Activated CD4-positive, alpha-beta T cell treated with anti-CD3 and anti-CD28 coated beads, Interleukin-2, Interleukin-6, amounts not matched to agents 100 ng/mL and 50 ng/mL, durations not matched to agents 16 hours and 8 hours (primary cell): ENCODE data around the gene GNB5.
"Not testable (repeated sequence)": the region's sequence is repeated elsewhere in the genome, so short reads cannot be mapped to it uniquely, and the experiment has no call there.

Source experiments
- DNase-seq: peaks from one replicate; pipeline ENCODE4 v3.0.0-alpha.2; 2020

GNB5 gene

DNA sequence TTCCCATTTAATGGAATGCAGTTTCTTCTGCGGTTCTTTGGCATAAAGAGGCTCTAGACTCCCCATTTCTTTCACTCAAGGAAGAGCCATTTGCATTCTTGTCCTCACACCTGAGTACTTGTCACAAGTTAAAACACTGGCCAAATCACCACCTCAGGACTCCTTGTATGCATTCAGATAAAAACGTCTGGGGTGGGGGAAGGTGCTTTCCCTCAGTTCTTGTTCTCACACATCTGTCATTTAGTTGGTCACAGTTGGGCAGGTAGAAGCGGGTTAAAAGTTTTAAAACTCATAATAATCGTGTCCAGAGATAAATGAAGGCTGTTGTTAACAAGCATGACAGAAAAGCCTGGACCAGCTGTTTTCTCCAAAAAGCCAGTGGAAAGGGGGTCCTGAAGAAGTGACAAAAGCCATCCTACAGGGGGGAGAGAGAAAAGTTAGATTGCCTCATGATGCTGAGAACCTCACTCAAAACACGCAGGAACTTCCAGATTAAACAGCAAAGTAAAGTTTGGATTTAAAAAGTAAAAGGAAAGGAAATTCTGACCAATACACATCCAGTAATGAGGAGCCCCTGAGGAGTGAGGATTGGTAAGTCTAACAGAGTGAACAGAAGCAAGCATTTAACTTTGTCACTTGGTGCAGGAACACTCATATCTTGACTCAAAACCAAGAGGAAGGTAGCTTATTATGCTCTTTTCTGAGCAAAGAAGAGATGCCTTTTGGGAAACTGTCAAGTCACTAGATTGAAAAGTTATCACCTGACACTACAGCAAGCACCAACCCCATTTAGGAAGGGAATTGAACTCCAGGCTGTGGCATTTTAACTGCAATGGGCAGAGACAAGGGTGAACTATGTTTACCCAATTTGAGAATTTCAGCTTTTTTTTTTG lies 81.4 kb downstream of the GNB5 start:
- DNase-seq = peak; percentile 28

DNA sequence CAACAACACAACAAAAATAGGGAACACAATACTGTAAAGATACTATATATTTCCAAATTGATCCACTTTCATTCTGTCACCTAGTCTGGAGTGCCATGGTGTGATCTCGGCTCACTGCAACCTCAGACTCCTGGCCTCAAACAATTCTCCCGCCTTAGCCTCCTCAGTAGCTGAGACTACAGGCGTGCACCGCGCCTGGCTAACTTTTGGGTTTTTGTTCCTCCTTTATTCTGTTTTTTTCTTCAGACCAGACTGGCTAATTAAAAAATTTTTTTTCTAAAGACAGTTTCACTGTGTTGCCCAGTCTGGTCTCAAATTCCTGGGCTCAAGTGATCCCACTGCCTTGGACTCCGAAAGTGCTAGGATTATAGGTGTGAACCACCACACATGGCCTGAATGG lies 84.0 kb downstream of the GNB5 start:
- DNase-seq = no peak

DNA sequence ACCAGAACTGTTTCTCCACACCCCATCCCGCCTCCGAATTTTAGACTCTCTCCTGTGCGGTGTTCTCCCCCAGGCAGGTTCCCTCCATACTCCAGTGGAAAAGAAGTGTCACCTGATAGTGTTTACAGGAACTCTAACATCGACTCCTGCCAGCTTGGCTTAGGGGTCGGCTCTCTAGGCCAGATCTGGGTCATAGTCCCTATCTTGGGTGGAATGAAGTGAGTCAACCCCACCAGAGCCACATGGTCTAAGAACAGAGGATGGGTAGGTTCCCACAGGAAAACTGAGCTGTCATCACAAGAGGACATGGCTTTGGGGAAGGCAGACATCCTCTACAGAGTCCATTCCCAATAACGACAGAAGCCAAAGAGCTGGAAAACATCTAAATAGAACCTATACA lies 84.6 kb downstream of the GNB5 start:
- no peak for DNase-seq

DNA sequence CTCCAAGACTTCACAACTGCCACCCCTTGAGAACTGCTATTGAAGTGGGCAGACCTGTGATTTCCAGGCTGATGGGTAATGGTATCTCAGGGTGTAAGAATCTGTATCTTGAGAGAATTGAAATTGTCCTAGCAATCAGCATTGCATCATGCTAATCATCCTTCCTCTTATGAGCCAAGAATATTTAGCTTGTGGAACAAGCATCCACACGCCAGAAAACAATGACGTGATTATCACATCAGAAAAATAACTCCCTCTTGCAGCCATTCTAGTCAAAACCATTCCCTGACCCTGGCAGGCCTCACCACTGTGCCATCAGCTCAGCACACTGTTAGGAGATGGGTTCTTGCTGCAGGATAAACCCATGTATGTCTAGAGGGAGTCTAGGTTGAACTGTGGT lies 85.3 kb downstream of the GNB5 start:
- no peak for DNase-seq

DNA sequence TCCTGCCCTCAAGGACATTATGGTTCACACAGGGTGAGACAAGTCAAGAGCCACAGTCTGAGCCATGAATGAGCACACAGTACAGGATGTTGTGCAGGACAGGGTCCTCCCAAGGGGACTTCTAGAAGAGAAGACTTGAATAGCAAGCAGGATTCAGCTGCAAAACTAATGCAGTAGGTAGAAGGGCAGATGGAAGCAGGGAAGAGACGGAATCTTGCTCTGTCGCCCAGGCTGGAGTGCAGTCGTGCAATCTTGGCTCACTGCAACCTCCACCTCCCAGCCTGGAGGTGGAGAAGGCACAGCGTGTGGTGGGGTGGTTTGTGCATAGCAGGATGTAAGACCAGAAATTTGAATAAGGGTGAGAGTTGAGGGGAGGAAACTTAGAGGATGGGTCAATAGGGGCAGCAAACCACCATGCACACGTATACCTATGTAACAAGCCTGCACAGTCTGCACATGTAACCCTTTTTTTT lies 86.6 kb downstream of the GNB5 start:
- DNase-seq = no peak

DNA sequence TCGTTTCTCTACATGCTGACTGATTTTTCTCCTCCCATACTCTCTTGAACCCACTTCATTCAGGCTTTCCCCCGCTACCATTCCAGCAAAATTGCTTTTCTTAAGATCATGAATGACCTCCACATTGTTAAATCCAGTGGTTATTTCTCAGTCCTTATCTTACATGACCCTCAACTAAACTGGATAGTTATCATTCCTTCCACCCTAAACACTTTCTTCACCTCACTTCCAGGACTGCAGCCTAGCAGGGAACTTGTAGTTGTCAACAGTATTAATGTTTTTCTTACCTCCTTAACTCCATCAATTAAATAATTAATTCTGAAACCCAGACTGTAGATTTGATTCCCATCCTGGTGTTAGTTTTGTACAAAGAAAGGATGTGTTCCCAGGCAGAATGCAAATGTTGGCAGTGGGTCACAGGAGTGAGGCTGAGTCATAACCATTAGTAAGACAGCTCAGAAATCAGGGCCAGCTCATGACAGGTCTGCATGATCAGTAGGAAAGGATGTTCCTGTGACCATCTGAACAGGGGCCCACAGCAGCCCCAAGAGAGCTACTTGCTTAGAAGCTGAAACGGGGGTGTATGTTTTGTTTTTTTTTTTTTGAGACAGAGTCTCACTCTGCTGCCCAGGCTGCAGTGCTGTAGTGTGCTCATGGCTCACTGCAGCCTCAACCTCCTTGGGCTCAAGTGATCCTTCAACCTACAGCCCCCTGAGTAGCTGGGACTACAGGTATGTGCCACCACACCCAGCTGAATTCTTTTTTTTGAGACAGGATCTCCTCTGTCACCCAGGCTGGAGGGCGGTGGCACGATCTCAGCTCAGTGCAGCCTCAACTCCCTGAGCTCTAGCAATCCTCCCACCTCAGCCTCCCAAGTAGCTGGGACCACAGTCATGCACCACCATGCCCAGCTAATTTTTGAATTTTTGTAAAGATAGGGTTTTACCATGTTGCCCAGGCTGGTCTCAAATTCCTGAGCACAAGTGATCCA lies 87.7 kb downstream of the GNB5 start:
- DNase-seq = peak; percentile 48

DNA sequence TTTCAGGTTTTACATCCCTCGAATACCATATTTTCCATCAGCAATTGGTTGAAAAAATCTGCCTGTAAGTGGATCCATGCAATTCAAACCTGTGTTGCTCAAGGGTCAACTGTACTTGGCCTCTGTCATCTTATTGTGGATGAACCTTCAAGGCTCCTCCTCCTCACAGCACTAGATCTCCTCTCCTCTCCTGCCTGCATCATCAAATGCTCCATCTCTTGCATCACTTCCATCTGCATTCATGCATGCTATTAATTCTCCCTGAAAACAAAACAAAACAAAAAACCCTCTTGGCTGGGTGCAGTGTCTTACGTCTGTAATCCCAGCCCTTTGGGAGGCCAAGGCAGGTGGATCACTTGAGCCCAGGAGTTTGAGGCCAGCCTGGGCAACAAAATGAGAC lies 88.7 kb downstream of the GNB5 start:
- no peak for DNase-seq

DNA sequence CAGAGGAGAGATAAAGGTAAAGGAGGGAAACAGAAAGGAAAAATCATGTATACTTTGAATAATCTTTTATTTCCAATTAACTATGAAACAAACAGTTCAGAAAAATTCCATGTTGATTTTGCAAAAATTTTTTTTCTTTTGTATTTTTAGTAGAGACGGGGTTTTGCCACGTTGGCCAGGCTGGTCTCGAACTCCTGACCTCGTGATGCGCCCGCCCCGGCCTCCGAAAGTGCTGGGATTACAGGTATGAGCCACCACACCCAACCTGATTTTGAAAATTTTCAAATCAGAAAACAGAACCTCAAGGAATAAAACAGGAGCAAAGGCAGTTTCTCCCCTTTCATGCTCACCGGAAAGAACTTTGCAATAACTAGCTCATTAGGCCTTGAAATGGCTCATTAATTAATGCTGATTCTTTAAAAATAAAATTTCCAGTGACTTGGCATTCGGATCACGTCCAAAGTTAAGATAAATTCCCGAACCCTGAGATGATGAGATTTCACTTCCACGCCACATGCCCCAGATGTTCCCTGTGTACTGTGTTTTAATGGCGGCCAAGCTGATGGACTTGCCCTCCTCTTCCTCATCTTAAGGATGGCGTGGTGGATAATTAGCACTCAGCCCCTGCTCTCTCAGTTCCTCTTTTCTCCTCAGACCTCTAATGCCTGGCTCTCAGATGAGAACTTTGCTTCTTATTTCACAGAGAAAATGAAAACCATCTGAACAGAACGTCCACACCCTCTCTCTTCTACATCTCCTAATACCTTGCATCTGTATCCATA lies 89.5 kb downstream of the GNB5 start:
- DNase-seq = no peak

DNA sequence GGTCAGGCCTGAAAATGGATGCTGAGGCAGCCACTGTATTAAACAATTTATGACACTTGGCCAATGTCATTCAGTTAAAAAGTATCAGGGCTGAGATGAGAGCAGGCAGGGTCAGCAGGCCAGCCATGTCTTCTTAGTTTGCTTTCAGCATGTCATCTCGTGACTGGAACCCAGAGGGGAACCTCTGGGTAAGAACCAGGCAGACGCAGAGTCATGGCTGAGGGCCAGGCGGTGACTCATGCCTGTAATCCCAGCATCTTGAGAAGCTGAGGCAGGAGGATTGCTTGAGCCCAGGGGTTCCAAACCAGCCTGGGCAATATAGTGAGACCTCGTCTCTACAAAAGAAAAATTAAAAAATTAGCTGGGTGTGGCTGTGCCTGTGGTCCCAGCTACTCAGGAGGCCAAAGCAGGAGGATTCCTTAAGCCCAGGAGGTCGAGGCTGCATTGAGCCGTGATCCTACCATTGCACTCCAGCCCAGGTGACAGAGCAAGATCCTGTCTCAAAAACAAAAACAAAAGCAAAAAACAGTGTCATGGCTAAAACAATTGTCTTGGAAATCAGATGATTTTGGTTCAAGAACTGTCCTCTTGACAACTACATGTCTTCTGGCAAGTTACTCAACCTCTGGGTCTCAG lies 90.3 kb downstream of the GNB5 start:
- DNase-seq = peak; percentile 31

DNA sequence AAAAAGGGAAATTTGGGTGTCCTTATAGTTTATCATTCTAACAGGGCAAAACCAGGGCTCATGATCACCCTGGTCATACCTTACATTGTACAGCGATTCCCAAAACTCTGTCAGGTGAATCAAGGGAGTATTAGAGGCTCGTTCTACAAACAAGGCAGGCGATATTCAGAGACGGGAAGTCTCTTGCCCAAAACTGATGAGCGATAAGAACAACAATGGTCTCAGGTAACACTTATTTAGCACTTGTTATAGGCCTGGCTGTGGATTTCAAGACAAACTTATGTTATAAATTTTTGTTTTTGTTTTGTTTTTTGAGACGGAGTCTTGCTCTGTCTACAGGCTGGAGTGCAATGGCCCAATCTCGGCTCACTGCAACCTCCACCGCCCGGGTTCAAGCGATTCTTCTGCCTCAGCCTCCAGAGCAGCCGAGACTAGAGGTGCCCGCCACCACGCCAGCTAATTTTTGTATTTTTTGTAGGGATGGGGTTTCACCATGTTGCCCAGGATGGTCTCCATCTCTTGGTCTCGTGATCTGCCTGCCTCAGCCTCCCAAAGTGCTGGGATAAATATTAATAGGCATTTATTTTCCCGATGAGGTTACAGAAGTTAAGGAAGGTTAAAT lies 91.4 kb downstream of the GNB5 start:
- no peak for DNase-seq

DNA sequence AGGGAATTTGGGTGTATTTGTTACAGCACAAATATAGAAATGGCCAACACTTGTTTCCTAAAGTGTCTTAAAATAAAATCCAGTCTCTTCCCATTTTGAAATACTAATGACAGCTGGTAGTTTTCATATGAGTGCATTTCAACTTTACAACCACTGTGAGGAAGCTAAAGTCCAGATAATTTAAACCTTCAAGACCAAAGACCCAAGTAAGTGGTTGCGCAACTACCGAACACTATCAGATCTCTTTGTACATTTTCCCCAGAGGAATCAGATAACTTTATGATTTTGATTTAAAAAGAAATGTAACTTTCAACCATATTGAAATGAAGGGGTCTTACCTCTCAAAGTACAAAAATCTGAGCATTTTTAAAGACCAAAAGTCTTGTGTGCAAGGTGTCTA lies 92.9 kb downstream of the GNB5 start:
- no peak for DNase-seq

DNA sequence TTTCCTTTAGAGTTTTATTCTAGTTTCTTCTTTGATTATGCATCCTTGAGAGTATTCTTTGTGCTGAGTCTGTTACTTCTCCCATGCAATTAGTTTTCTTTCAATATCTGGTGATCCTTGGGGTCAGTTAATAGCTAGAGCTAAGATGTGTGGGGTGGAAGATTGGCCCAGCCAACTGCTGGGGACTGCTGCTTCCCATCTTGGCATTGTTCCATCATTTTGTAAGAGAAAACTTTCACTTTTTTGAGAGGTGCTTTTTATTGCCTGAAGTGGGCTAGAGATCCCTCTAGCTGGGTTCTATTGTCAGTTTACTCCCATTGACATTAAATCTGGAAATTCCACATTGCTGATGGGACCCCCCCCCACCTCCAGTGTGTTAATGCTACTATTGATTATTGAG lies 94.0 kb downstream of the GNB5 start:
- no peak for DNase-seq

DNA sequence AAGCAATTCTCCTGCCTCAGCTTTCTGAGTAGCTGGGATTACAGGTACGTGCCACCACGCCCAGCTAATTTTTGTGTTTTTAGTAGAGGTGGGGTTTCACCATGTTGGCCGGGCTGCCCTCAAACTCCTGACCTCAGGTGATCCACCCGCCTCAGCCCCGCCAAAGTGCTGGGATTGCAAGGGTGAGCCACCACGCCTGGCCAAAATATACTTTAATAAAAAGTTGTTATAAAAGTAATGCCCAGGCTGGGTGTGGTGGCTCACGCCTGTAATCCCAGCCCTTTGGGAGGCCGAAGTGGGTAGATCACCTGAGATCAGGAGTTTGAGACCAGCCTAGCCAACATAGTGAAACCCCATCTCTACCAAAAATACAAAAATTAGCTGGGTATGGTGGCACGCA lies 94.7 kb downstream of the GNB5 start:
- not testable (repeated sequence) for DNase-seq

DNA sequence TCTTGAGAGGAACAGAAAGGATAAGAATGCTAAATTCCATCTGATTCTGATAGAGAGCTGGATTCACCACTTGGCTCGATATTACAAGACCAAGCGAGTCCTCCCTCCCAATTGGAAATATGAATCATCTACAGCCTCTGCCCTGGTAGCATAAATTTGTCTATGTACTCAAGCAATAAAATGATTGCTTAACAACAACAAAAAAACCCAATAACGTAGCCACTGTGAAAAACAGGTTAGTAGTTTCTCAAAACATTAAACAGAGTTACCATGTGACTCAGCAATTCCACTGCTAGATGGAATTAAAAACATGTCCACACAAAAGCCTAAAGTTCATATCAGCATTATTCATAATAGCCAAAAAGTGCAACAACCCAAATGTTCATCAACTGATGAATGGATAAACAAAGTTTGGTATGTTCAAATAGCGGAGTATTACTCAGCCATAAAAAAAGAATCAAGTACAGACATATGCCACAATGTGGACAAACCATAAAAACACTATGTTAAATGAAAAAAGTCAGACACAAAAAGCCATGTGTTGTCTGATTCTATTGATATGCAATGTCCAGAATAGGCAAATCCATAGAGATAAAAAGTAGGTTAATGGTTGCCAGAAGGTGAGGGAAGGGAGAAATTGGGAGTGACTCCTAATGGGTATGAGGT lies 95.5 kb downstream of the GNB5 start:
- DNase-seq = no peak

DNA sequence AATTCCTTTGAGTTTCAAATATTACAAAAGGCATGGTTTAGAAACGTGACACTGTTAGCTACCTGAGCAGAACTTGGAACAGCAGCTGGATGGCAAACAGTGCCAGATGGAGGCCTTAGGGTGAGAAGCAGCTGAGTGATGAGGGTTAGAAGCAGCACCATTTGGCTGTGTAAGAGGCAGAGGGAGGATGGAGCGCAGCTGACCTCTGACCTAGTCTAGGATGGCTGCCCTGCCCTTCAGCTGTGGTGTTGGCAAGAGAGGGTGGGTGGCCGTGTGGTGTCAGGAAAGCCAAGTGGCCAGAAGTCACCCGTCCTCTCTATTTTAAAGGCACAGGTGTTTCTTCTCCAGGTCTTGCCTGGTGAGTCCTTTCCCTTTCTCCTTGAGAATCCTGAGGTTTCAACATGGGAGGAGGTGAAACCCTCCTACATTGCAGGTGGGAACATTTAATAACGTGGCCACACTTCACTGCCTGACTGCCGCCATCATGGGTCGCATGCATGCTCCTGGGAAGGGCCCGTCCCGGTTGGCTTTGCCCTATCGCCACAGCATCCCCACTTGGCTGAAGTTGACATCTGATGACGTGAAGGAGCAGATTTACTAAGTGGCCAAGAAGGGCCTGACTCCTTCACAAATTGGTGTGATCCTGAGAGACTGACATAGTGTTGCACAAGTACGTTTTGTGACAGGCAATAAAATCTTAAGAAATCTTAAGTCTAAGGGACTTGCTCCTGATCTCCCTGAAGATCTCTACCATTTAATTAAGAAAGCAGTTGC lies 96.2 kb downstream of the GNB5 start:
- no peak for DNase-seq

DNA sequence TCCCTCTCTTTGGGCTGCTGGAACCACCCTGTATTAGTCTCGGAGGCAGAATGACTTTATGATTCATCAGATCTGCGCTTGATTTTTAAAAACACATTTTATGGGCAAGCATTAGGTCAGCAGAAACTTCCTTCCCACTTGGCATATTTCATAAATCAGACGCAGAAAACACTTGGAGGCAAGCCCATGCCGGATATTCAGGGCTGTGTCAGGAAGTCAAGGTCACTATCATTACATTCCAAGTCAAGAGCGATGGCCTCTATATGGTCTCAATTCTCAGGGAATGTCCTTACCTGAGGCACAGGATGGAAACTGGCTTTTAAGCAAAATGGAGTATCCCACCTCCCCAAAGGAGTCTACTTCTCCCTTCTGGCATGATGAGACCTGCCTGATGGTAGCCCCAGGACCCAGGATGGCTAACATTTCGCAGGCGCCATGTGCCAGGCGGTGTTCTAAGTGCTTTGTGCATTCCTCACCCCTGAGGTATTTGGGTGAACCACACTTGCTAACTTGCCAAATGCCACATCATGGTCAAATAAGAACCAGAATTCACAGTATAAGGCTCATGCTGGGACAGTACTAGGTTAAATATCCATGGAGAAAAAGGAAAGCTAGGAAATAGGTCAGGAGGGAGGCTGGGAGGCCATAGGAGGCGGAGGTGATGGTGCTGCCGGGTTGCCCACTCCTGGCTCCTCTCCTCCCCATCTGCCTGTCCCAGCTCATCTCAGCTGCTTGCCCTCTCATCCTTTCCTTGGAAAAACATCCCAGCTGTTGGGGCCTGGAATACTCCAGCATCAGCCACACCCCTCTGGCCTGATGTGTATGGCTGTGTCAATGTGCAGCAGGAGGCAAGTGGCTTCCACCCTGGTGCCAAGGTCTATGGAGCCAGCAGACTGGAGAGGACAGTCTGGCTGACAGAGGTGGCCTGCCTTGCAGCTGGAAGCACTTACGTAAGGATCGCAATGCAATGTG lies 97.4 kb downstream of the GNB5 start:
- no peak for DNase-seq

DNA sequence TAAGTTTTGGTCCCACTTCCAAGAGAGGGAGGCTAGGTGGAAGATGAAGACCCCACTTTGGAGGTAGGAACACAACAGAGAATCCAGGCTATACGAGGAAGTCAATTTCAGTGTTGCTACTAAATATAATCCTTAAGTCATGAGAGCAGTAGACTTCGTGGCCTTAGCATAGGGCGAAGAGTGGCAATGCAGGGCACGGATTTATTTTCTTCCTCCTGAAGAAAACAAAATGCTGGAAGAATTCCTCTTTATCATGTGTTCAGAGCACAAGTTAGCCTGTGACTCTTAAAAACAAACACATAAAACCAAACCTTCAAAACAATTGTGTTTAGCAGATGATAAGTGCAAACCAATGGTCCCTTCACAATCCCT lies 98.0 kb downstream of the GNB5 start:
- DNase-seq = no peak

DNA sequence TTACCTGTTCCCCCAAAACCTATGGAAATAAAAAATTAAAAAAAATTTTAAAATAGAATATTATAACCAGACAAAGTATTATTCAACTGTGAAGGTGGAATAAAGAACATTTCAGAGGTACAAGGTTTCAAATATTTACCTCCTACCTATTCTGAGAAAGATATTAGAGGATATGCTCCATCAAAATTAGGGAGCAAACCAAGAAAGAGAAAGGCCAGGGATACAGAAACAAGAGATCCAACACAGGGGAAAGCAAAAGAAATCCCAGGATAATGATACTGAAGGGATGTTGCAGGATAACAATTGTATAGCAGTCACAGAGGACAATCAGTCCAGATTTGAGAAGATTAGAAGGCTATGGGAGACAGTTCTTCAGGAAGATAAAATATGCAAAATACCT lies 101.0 kb downstream of the GNB5 start:
- no peak for DNase-seq
